DOHH2 (cell line): ENCODE data around the gene DOK7.

Experiments used
- H3F3A ChIP-seq: fragments of 200-600 bp; sonication (generic), shearing (Covaris generic); 2 replicates; pipeline ENCODE4 v1.6.0; 2016; ENCODE audit warnings: antibody characterized with exemption, mild to moderate bottlenecking; ENCODE audit not compliant: control insufficient read depth, insufficient read depth
- H3K27ac ChIP-seq: fragments of 200-600 bp; sonication (generic); 2 replicates; pipeline ENCODE4 v1.5.1; 2014; ENCODE audit warnings: low read depth, mild to moderate bottlenecking, low read length, moderate library complexity
- H3K27me3 ChIP-seq: fragments of 200-600 bp; sonication (generic); 2 replicates; pipeline ENCODE4 v1.6.1; 2014; ENCODE audit warnings: mild to moderate bottlenecking, low read length, mixed read lengths; ENCODE audit not compliant: control insufficient read depth
- H3K36me3 ChIP-seq: fragments of 200-600 bp; sonication (generic); 2 replicates; pipeline ENCODE4 v1.6.1; 2014; ENCODE audit warnings: mild to moderate bottlenecking, low read length, moderate library complexity, mixed read lengths; ENCODE audit not compliant: control insufficient read depth
- H3K4me1 ChIP-seq: fragments of 200-600 bp; sonication (generic); 2 replicates; pipeline ENCODE4 v1.6.1; 2014; ENCODE audit warnings: mild to moderate bottlenecking, low read length, mixed read lengths; ENCODE audit not compliant: control insufficient read depth
- H3K4me2 ChIP-seq: fragments of 200-600 bp; sonication (generic); 2 replicates; pipeline ENCODE4 v1.6.0; 2014; ENCODE audit warnings: mild to moderate bottlenecking, low read length, moderate library complexity
- H3K4me3 ChIP-seq: fragments of 200-600 bp; sonication (generic); 2 replicates; pipeline ENCODE4 v1.5.1; 2014; ENCODE audit warnings: mild to moderate bottlenecking, low read length, mixed read lengths
- H3K79me2 ChIP-seq: fragments of 200-600 bp; sonication (generic); 2 replicates; pipeline ENCODE4 v1.6.1; 2014; ENCODE audit warnings: mild to moderate bottlenecking, low read length, mixed read lengths; ENCODE audit not compliant: control insufficient read depth
- H3K9me2 ChIP-seq: fragments of 200-600 bp; sonication (generic); replicated peaks from 2 replicates; pipeline ENCODE4 v1.6.1; 2014; ENCODE audit warnings: mild to moderate bottlenecking, low read length, mixed read lengths; ENCODE audit not compliant: control insufficient read depth
- H3K9me3 ChIP-seq: fragments of 200-600 bp; sonication (generic); 2 replicates; pipeline ENCODE4 v1.6.1; 2014; ENCODE audit warnings: antibody characterized with exemption, low read length, mixed read lengths; ENCODE audit not compliant: control insufficient read depth, insufficient read depth
- H4K20me1 ChIP-seq: fragments of 200-600 bp; sonication (generic); 2 replicates; pipeline ENCODE4 v1.6.0; 2014; ENCODE audit warnings: low read depth, mild to moderate bottlenecking, antibody characterized with exemption, low read length, moderate library complexity; ENCODE audit not compliant: control insufficient read depth, insufficient read depth
- EZH2phosphoT487 ChIP-seq: fragments of 200-600 bp; sonication (generic); IDR thresholded peaks from 2 replicates; pipeline ENCODE4 v1.6.1; 2017; ENCODE audit warnings: borderline replicate concordance, mild to moderate bottlenecking, antibody characterized with exemption, low read length, moderate library complexity, mixed read lengths
- TF ChIP-seq, protein P1 (sequence below): fragments of 200-600 bp; sonication (generic); IDR thresholded peaks from one replicate; pipeline ENCODE4 v1.5.1; 2014; ENCODE audit warnings: antibody characterized with exemption, mild to moderate bottlenecking, low read depth, low read length; ENCODE audit not compliant: poor library complexity, severe bottlenecking

DOK7 gene

DNA sequence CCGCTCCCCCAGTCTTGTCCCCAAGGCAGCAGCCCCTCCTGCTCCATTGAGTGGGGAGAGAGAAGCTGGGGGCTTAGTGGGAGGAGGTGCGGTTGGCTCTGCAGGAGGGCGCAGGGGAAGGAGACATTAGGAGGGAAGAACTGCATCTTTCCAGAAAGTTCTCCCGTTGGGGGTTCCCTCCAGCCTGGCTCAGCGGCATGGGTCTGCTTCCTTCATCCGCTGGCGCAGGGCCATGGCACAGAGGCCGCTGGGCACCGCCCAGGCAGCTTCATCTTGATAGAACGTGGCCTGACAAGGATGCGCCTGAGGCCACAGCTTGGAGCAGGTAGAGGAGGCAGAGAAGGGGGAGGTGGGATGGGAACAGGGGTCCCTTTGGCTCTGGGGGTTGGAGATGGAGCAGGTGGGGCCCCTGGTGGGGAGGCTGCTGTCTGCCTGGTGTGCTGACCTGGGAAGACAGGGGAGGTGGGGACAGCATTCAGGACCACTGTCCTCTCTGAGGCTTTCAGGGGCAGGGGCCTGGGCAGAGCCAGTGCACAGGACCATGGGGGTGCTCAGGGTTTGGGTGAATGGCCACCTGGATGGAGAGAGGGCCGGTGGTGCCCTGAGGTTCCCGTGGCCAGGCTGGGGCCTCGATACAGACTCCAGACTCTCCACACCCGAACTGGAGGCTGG, 12.1 kb downstream of the DOK7 start:
- H3K4me1 ChIP-seq: no peaks in the 10 kb centered on the region
- H3K4me3 ChIP-seq: no peak overlapping the region
- no peak for TF ChIP-seq EZH2phosphoT487
- TF ChIP-seq, protein P1, sequence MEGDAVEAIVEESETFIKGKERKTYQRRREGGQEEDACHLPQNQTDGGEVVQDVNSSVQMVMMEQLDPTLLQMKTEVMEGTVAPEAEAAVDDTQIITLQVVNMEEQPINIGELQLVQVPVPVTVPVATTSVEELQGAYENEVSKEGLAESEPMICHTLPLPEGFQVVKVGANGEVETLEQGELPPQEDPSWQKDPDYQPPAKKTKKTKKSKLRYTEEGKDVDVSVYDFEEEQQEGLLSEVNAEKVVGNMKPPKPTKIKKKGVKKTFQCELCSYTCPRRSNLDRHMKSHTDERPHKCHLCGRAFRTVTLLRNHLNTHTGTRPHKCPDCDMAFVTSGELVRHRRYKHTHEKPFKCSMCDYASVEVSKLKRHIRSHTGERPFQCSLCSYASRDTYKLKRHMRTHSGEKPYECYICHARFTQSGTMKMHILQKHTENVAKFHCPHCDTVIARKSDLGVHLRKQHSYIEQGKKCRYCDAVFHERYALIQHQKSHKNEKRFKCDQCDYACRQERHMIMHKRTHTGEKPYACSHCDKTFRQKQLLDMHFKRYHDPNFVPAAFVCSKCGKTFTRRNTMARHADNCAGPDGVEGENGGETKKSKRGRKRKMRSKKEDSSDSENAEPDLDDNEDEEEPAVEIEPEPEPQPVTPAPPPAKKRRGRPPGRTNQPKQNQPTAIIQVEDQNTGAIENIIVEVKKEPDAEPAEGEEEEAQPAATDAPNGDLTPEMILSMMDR: no peak
- no peaks in the 10 kb centered on the region for H3K27me3 ChIP-seq
- no peaks in the 10 kb centered on the region for H3K79me2 ChIP-seq
- H3K9me3 ChIP-seq: no peaks in the 10 kb centered on the region
- H3K36me3 ChIP-seq: no peaks in the 10 kb centered on the region
- H3F3A ChIP-seq: no peaks in the 10 kb centered on the region
- H3K27ac ChIP-seq: no peak overlapping the region
- no peaks in the 10 kb centered on the region for H3K9me2 ChIP-seq
- no peaks in the 10 kb centered on the region for H4K20me1 ChIP-seq
- H3K4me2 ChIP-seq: no peak overlapping the region

DNA sequence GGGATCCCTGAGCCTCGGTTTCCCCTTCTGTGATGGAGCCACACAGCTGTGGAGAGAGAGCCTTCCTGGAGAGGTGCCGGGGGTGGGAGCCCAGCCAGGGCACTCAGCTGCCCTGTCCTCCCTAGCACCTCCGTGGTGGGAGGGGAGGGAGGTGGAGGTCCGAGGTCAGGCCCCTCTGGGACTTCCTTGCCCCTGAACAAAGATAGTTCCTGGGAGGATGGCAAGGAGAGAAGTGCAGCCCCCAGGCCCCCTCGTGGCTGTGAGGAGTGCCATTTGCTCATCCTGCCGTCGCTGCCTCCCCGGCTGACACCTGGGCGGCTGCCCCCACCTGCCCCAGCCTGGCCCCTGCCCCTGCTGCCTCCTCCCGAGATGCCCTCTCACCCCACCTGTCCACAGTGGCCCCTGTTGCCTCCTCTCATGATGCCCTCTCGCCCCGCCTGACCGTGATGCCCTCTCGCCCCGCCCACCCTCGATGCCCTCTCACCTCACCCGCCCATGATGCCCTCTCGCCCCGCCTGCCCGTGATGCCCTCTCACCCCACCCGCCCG, 12.7 kb downstream of the DOK7 start:
- no peak overlapping the region for H3K4me2 ChIP-seq
- no peaks in the 10 kb centered on the region for H3K9me2 ChIP-seq
- no peaks in the 10 kb centered on the region for H3K9me3 ChIP-seq
- no peaks in the 10 kb centered on the region for H3F3A ChIP-seq
- H4K20me1 ChIP-seq: no peaks in the 10 kb centered on the region
- H3K4me1 ChIP-seq: no peaks in the 10 kb centered on the region
- 0 out of 2 replicates have a peak, but pooled peaks cover 1% of the 10 kb centered on the region for H3K27me3 ChIP-seq
- H3K36me3 ChIP-seq: no peaks in the 10 kb centered on the region
- no peak overlapping the region for H3K27ac ChIP-seq
- no peak overlapping the region for H3K4me3 ChIP-seq
- no peak for TF ChIP-seq EZH2phosphoT487
- H3K79me2 ChIP-seq: no peaks in the 10 kb centered on the region

DNA sequence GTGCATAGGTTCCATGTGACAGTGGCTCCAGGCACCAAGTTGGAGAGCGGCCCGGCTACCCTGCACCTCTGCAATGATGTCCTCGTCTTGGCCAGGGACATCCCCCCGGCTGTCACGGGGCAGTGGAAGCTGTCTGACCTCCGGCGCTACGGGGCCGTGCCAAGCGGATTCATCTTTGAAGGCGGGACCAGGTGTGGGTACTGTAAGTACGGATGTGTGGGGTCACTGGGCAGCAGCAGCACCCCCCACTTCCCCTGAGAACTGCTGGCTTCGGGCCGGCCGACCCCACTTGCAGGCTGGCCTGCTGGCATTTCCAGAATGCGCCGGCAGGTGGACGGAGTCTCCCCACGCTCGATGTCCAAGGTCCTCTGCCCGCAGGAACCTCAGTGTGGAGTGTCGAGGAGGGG, 13.2 kb downstream of the DOK7 start:
- TF ChIP-seq, protein P1: no peak
- TF ChIP-seq EZH2phosphoT487: no peak
- no peaks in the 10 kb centered on the region for H3K4me1 ChIP-seq
- H3K27me3 ChIP-seq: peaks cover 3% of the 10 kb centered on the region; the same call in 1 of the 2 replicates
- no peaks in the 10 kb centered on the region for H3K9me3 ChIP-seq
- H3K36me3 ChIP-seq: no peaks in the 10 kb centered on the region
- H3F3A ChIP-seq: no peaks in the 10 kb centered on the region
- H3K4me3 ChIP-seq: no peak overlapping the region
- H3K79me2 ChIP-seq: no peaks in the 10 kb centered on the region
- no peak overlapping the region for H3K27ac ChIP-seq
- H4K20me1 ChIP-seq: no peaks in the 10 kb centered on the region
- H3K4me2 ChIP-seq: no peak overlapping the region
- no peaks in the 10 kb centered on the region for H3K9me2 ChIP-seq
